OCI-LY1 (cell line): Measurements from ENCODE around the gene SPINK2.

Experiments
- H2AFZ ChIP-seq: fragments of 200-600 bp; sonication (generic), shearing (Covaris generic); 2 replicates; pipeline ENCODE4 v1.6.0; 2014; ENCODE audit warnings: antibody characterized with exemption, mild to moderate bottlenecking, low read length
- H3F3A ChIP-seq: fragments of 200-600 bp; sonication (generic), shearing (Covaris generic); 2 replicates; pipeline ENCODE4 v1.6.0; 2014; ENCODE audit warnings: mild to moderate bottlenecking, antibody characterized with exemption, low read length, moderate library complexity; ENCODE audit not compliant: insufficient read depth
- H3K27ac ChIP-seq: fragments of 200-600 bp; sonication (generic); 2 replicates; pipeline ENCODE4 v1.5.1; 2014; ENCODE audit warnings: low read length, mixed run types, mild to moderate bottlenecking, low read depth; ENCODE audit not compliant: poor library complexity, severe bottlenecking
- H3K27me3 ChIP-seq: fragments of 200-600 bp; sonication (generic); 2 replicates; pipeline ENCODE4 v1.6.0; 2014; ENCODE audit warnings: antibody characterized with exemption, mild to moderate bottlenecking, low read length, moderate library complexity; ENCODE audit not compliant: insufficient read depth
- H3K36me3 ChIP-seq: fragments of 200-600 bp; sonication (generic); 2 replicates; pipeline ENCODE4 v1.6.1; 2014; ENCODE audit warnings: mild to moderate bottlenecking, antibody characterized with exemption, low read length, moderate library complexity, mixed read lengths; ENCODE audit not compliant: insufficient read depth
- H3K4me1 ChIP-seq: fragments of 200-600 bp; sonication (generic); 2 replicates; pipeline ENCODE4 v1.5.1; 2014; ENCODE audit warnings: mild to moderate bottlenecking, low read length, moderate library complexity; ENCODE audit not compliant: insufficient read depth, severe bottlenecking
- H3K4me2 ChIP-seq: fragments of 200-600 bp; sonication (generic), shearing (Covaris generic); 2 replicates; pipeline ENCODE4 v1.6.1; 2014; ENCODE audit warnings: low read length
- H3K4me3 ChIP-seq: fragments of 200-600 bp; sonication (generic); 2 replicates; pipeline ENCODE4 v1.5.1; 2014; ENCODE audit warnings: low read length, low read depth, mild to moderate bottlenecking, mixed read lengths; ENCODE audit not compliant: poor library complexity, severe bottlenecking
- H3K79me2 ChIP-seq: fragments of 200-600 bp; shearing (Covaris generic); 2 replicates; pipeline ENCODE4 v1.6.1; 2016; ENCODE audit warnings: mixed run types, low read length, mixed read lengths; ENCODE audit not compliant: insufficient read depth
- H3K9ac ChIP-seq: fragments of 200-600 bp; sonication (generic), shearing (Covaris generic); 2 replicates; pipeline ENCODE4 v1.6.1; 2014; ENCODE audit warnings: mild to moderate bottlenecking, low read length, mixed read lengths
- H3K9me2 ChIP-seq: fragments of 200-600 bp; sonication (generic), shearing (Covaris generic); 2 replicates; pipeline ENCODE4 v1.6.1; 2014; ENCODE audit warnings: low read depth, mild to moderate bottlenecking, low read length, mixed read lengths
- H3K9me3 ChIP-seq: fragments of 200-600 bp; shearing (Covaris generic); 2 replicates; pipeline ENCODE4 v1.6.1; 2014; ENCODE audit warnings: low read length, mixed read lengths
- H4K20me1 ChIP-seq: fragments of 200-600 bp; sonication (generic), shearing (Covaris generic); 2 replicates; pipeline ENCODE4 v1.6.0; 2016; ENCODE audit warnings: mild to moderate bottlenecking, low read length; ENCODE audit not compliant: insufficient read depth
- CTCF ChIP-seq: fragments of 200-600 bp; sonication (generic), shearing (Covaris generic); IDR thresholded peaks from 2 replicates; pipeline ENCODE4 v1.5.1; 2017; ENCODE audit warnings: mild to moderate bottlenecking, antibody characterized with exemption, low read length, moderate library complexity, mixed read lengths
- EZH2 ChIP-seq: fragments of 200-600 bp; sonication (generic), shearing (Covaris generic); IDR thresholded peaks from 2 replicates; pipeline ENCODE4 v1.8.0; 2017; ENCODE audit warnings: borderline replicate concordance, mixed run types, mild to moderate bottlenecking, antibody characterized with exemption, low read length, moderate library complexity, mixed read lengths

SPINK2 gene

DNA sequence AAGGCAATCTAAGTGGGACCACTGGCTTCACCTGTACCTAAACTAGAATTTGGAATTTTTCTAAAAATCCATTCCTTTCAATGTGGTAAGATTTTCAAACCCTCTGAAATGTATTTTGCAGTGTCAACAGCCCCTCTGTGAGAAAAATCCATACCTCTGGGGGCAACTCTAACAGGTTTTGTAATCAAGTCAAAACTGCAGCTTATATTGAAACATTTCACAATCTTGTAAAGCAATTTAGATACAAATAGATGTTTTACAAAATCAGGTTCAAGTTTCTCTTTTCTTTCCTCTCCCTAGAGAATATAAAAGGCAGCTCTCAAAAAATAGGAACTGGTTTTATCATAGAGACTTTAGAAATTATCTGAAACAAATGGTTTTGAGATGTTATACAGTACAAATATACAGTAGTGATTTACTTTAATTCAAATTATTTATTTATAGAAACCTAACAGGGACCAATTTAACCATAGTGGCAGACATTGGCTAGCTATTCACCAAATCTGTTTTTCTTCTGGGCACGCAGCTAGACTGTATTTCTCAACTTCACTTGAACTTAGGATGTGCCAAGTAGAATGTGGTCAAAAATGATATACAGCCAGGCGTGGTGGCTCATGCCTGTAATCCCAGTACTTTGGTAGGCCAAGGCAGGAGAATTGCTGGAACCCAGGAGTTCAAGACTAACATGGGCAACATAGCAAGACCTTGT, 36.3 kb upstream of the SPINK2 start:
- no peak overlapping the region for H3K4me3 ChIP-seq
- no peak overlapping the region for H2AFZ ChIP-seq
- H3K27ac ChIP-seq, result no peak overlapping the region
- H3K4me1 ChIP-seq, result no peaks in the 10 kb centered on the region
- TF ChIP-seq CTCF, result no peak
- TF ChIP-seq EZH2, result no peak
- H3K9me3 ChIP-seq, result no peaks in the 10 kb centered on the region
- no peaks in the 10 kb centered on the region for H3K79me2 ChIP-seq
- H3F3A ChIP-seq, result no peaks in the 10 kb centered on the region
- H3K9me2 ChIP-seq, result no peaks in the 10 kb centered on the region
- H3K36me3 ChIP-seq, result no peaks in the 10 kb centered on the region
- H3K27me3 ChIP-seq, result no peaks in the 10 kb centered on the region; the same call in 1 of the 2 replicates
- no peak overlapping the region for H3K9ac ChIP-seq
- H4K20me1 ChIP-seq, result no peaks in the 10 kb centered on the region
- H3K4me2 ChIP-seq, result no peak overlapping the region

DNA sequence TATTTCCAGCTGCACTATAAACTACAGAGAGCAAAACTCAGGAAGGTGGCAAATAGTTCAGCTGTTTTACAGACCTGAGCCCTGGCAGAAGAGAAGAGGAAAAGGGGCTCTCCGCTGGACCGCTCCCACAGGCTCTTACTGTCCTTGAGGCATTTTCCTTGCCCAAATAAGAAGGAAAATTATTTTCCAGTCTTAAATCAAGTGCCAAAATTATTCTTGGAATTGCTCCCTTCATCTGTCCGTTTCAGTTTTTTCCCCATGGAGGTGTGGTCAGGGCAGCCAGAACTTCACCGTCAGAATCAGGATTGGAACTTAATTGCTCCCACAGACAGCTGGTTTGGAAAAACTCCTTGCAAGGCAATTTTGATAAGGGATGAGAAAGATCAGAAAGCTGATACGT, 35.2 kb upstream of the SPINK2 start:
- H3K79me2 ChIP-seq, result no peaks in the 10 kb centered on the region
- H3K4me3 ChIP-seq, result no peak overlapping the region
- H3K36me3 ChIP-seq, result no peaks in the 10 kb centered on the region
- H3K27me3 ChIP-seq, result no peaks in the 10 kb centered on the region; the same call in 1 of the 2 replicates
- H2AFZ ChIP-seq, result no peak overlapping the region
- no peaks in the 10 kb centered on the region for H3K4me1 ChIP-seq
- H3K9ac ChIP-seq, result no peak overlapping the region
- H3F3A ChIP-seq, result no peaks in the 10 kb centered on the region
- no peak for TF ChIP-seq CTCF
- TF ChIP-seq EZH2, result no peak
- H3K9me3 ChIP-seq, result no peaks in the 10 kb centered on the region
- H3K27ac ChIP-seq, result no peak overlapping the region
- no peak overlapping the region for H3K4me2 ChIP-seq
- no peaks in the 10 kb centered on the region for H3K9me2 ChIP-seq
- no peaks in the 10 kb centered on the region for H4K20me1 ChIP-seq

DNA sequence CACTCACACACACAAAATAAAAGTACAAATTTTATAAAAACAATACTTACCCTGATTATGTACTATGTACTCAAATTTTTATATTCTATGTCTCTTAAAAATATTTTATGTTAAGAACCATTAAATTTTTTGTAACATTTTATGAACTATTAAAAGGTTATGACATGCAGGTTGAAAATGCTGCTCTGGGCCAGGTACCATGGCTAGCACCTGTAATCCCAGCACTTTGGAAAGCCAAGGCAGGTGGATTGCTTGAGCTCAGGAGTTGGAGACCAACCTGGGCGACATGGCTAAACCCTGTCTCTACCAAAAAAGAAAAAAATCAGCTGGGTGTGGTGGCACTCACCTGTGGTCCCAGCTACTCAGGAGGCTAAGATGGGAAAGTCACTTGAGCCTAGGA, 29.4 kb upstream of the SPINK2 start:
- H3K36me3 ChIP-seq, result no peaks in the 10 kb centered on the region
- H3K9me2 ChIP-seq, result no peaks in the 10 kb centered on the region
- no peaks in the 10 kb centered on the region for H3K79me2 ChIP-seq
- H2AFZ ChIP-seq, result no peak overlapping the region
- no peaks in the 10 kb centered on the region for H3K4me1 ChIP-seq
- no peaks in the 10 kb centered on the region for H3K9me3 ChIP-seq
- no peak overlapping the region for H3K4me3 ChIP-seq
- H3F3A ChIP-seq, result no peaks in the 10 kb centered on the region
- H4K20me1 ChIP-seq, result no peaks in the 10 kb centered on the region
- no peak overlapping the region for H3K27ac ChIP-seq
- no peak overlapping the region for H3K9ac ChIP-seq
- no peak overlapping the region for H3K4me2 ChIP-seq
- no peak for TF ChIP-seq EZH2
- TF ChIP-seq CTCF, result no peak
- H3K27me3 ChIP-seq, result no peaks in the 10 kb centered on the region
